Peyer's patch (tissue), 4 donors: ENCODE data around the gene KIF23.
A peak's percentile ranks its signal among the peaks of the same experiment; 100 is the strongest.

Experiments used
- CTCF ChIP-seq, 6 experiments: fragments of 450-650 bp in 4 of 6; fragments of 200-600 bp in 2 of 6; sonication (generic) in 1 of 6; IDR thresholded peaks; one replicate each; pipeline ENCODE4 v1.5.1; 2017 to 2019; ENCODE audit warnings: antibody characterized with exemption in 6 of 6, mild to moderate bottlenecking in 3 of 6, moderate library complexity in 1 of 6
- POLR2A ChIP-seq, 2 donors: fragments of 450-650 bp; IDR thresholded peaks; one replicate each; pipeline ENCODE4 v1.5.1; 2017; ENCODE audit warnings: antibody characterized with exemption in 2 of 2, mild to moderate bottlenecking in 2 of 2, moderate library complexity in 2 of 2

- TF ChIP-seq CTCF (IDR thresholded peaks at IDR 0.05) (peak; percentile 62 to 94 (median 90)), POLR2A (IDR thresholded peaks at IDR 0.05) (no peak)
Observed at GRCh38 chr15:69394556-69395282, 19.4 kb upstream of the KIF23 start.
